ENCODE results near the gene WDPCP. TPM values are rescaled to one million over a fixed set of nuclear protein-coding genes. Genes with fewer than 3 reads are reported as not detected.

WDPCP gene
- total and polyA plus RNA-seq, 12 donors = 2.7 to 14.6 (median 9.3) TPM

DNA sequence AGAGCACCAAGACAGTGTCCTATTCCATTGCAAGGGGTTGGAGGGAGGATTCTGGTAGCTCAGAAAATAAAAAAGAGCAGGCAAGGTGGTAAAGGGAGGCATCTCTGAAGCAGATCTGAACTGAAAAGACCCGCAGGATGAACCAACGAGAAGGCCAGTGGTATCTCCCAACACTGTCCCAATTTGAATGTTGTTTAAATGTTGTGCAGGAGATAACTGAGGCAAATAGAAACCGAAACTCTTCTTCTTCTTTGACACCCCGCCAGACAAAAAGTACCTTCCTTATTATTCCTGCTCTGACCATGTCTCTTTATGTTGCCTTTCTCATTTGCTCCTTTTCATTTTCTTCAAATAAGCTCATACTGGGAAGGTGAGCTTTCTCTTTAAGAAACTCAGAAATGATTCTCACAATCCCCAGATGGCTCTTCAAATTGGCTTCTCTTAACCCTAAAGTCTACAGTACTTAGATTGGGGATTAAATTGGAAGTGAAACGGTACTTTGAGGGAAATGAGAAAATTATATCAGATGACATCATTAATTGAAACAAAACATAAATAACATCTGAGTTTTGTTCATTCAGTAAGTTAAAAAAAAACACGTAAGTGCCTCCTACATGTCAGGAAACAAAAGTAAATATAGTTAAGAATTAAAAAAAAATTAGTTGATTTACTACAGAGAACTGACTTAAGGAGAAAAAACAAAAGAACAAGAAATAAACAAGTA, 143.6 kb downstream of the WDPCP start:
- intact Hi-C loops (cut with DNase I) = no loop called here
- no peaks in the 10 kb centered on the region for H3K27me3 ChIP-seq
- H3K27ac ChIP-seq = no peak overlapping the region
- no peaks in the 10 kb centered on the region for H3K4me1 ChIP-seq (replicated peaks in 1 of 2)
- no peak for TF ChIP-seq POLR2A (IDR thresholded peaks at IDR 0.05)
- TF ChIP-seq, protein P1, sequence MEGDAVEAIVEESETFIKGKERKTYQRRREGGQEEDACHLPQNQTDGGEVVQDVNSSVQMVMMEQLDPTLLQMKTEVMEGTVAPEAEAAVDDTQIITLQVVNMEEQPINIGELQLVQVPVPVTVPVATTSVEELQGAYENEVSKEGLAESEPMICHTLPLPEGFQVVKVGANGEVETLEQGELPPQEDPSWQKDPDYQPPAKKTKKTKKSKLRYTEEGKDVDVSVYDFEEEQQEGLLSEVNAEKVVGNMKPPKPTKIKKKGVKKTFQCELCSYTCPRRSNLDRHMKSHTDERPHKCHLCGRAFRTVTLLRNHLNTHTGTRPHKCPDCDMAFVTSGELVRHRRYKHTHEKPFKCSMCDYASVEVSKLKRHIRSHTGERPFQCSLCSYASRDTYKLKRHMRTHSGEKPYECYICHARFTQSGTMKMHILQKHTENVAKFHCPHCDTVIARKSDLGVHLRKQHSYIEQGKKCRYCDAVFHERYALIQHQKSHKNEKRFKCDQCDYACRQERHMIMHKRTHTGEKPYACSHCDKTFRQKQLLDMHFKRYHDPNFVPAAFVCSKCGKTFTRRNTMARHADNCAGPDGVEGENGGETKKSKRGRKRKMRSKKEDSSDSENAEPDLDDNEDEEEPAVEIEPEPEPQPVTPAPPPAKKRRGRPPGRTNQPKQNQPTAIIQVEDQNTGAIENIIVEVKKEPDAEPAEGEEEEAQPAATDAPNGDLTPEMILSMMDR (IDR thresholded peaks at IDR 0.05) = no peak
- H3K4me3 ChIP-seq = no peak overlapping the region
- no peak for DNase-seq
- WGBS, 4 donors = 86 to 92% (median 90%) methylated on average over 6 of the region's 6 CpGs
- no peaks in the 10 kb centered on the region for H3K9me3 ChIP-seq (replicated peaks in 1 of 3)
- H3K36me3 ChIP-seq (replicated peaks in 1 of 2) = no peaks in the 10 kb centered on the region

DNA sequence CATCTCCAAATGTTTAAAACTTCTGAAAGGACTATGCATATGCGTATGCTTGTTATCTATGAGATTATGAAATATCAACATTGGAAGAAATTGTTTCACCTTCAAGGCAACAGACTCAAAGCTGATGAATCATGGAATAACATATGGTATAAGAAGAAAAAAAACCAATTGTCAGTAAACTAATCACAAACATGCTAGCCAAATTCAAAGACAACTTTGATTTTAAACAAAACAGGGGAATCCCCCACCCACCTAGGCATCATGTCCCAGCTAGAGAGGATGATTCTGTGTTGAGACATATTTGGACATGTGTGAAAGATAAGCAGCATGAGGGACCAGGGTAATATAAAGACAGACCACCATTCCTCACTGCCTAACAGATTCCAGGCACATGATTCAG, 147.7 kb downstream of the WDPCP start:
- H3K27ac ChIP-seq = no peak overlapping the region
- no peaks in the 10 kb centered on the region for H3K36me3 ChIP-seq (replicated peaks in 1 of 2)
- H3K27me3 ChIP-seq = no peaks in the 10 kb centered on the region
- no peak for TF ChIP-seq POLR2A (IDR thresholded peaks at IDR 0.05)
- TF ChIP-seq, protein P1 (IDR thresholded peaks at IDR 0.05) = no peak
- 52 to 67% (median 60%) methylated on average over 1 of the region's 1 CpG for WGBS, 4 donors
- intact Hi-C loops (cut with DNase I) = no loop called here
- no peak overlapping the region for H3K4me3 ChIP-seq
- no peak for DNase-seq
- H3K4me1 ChIP-seq (replicated peaks in 1 of 2) = peaks cover 10 to 15% of the 10 kb centered on the region in 2 donors
- no peaks in the 10 kb centered on the region for H3K9me3 ChIP-seq (replicated peaks in 1 of 3)

DNA sequence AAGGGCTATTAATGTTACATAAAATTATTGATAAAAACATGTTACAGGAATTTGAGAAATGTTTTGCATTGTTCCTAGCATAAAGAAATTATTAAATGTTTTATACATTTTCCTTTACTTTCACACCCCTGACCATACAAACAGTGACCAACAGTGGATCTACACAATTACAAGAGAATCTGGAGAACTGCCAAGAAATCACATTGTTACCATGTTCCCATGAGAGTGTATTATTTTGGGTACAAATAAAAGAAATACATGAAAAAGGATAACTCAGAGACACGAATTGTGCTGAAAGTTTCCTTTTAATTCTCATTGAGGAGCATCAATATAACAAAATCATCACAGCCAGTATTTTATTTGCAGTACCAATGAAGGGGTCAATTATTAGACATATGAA, 150.1 kb downstream of the WDPCP start:
- 81 to 100% (median 92%) methylated on average over 1 of the region's 1 CpG for WGBS, 4 donors
- DNase-seq = no peak
- no peaks in the 10 kb centered on the region for H3K27me3 ChIP-seq
- intact Hi-C loops (cut with DNase I) = no loop called here
- H3K27ac ChIP-seq = no peak overlapping the region
- TF ChIP-seq POLR2A (IDR thresholded peaks at IDR 0.05) = no peak
- TF ChIP-seq, protein P1 (IDR thresholded peaks at IDR 0.05) = no peak
- H3K9me3 ChIP-seq (replicated peaks in 1 of 3) = no peaks in the 10 kb centered on the region
- H3K36me3 ChIP-seq (replicated peaks in 1 of 2) = no peaks in the 10 kb centered on the region
- no peak overlapping the region for H3K4me3 ChIP-seq
- H3K4me1 ChIP-seq (replicated peaks in 1 of 2) = peaks cover 20 to 26% of the 10 kb centered on the region in 2 donors

DNA sequence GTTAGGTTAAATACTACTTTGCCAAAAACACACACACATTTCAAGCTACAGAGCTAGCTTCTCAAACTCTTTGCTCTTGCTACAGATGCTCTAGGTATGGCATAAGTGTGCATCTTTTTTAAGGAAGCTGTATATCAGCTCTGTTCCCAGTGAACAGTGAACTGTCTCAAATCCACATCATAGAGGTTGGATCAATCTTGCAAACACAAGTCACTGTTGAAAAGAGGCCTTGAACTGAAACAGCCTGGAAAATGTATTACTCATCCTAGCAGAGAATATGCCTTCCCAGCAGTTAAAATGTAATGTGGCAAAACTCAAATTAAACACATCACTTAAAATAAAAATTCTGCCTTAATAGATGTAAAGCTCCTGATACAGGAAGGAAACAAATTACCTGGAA, 151.8 kb downstream of the WDPCP start:
- Histone ChIP-seq H3K27me3 (no peaks in the 10 kb centered on the region), H3K27ac (peak overlapping the region in 1 of 5 donors; percentile 39), H3K36me3 (replicated peaks in 1 of 2) (no peaks in the 10 kb centered on the region), H3K4me3 (no peak overlapping the region), H3K9me3 (replicated peaks in 1 of 3) (no peaks in the 10 kb centered on the region), H3K4me1 (replicated peaks in 1 of 2) (peaks cover 20 to 26% of the 10 kb centered on the region in 2 donors)
- no peak for TF ChIP-seq POLR2A (IDR thresholded peaks at IDR 0.05)
- TF ChIP-seq, protein P1 (IDR thresholded peaks at IDR 0.05) = no peak
- intact Hi-C loops (cut with DNase I) = no loop called here
- DNase-seq = peak in 2 of 7 donors; percentile 11 to 20
